Ovary (tissue), 3 donors: ENCODE results near the gene POMT1.

Experiments
- CTCF ChIP-seq, 3 donors: fragments of 450-650 bp in 2 of 3; fragments of 200-600 bp in 1 of 3; IDR thresholded peaks; one replicate each; pipeline versions ENCODE4 v1.5.1 to v1.8.0; 2016 to 2022; ENCODE audit warnings: antibody characterized with exemption in 3 of 3, mild to moderate bottlenecking in 1 of 3
- EP300 ChIP-seq: sonication (generic); formaldehyde crosslinking; IDR thresholded peaks from one replicate; pipeline ENCODE4 v1.6.1; 2017; ENCODE audit warnings: antibody characterized with exemption
- POLR2A ChIP-seq: fragments of 450-650 bp; IDR thresholded peaks from one replicate; pipeline ENCODE4 v1.6.1; 2017; ENCODE audit warnings: antibody characterized with exemption, mild to moderate bottlenecking, moderate library complexity
- donor health status: DM: no; HTN: no; CAD: no.

GRCh38 chr9:131511416-131511815 is 8.7 kb downstream of the POMT1 start:
- TF ChIP-seq CTCF (IDR thresholded peaks at IDR 0.05): no peak
- no peak for TF ChIP-seq POLR2A
- TF ChIP-seq EP300: no peak
